GM19372 (cell line): ENCODE measurements around the gene PTPN13.

ENCODE experiments used
- ATAC-seq: cut with Tn5 transposase; IDR thresholded peaks from one replicate; pipeline ENCODE4 v1.9.1; 2021; ENCODE audit warnings: mild to moderate bottlenecking, low read depth, moderate library complexity; ENCODE audit not compliant: unreplicated experiment

The PTPN13 gene

GRCh38 chr4:86848136-86848535 is 254.0 kb downstream of the PTPN13 start:
- ATAC-seq = no peak

GRCh38 chr4:86848732-86849619 is 254.9 kb downstream of the PTPN13 start, which contains the start of gene SLC10A6:
SLC10A6 (minus strand) TSS chr4:86849384; CDS start chr4:86849115, 269 bp downstream.
- no peak for ATAC-seq

DNA sequence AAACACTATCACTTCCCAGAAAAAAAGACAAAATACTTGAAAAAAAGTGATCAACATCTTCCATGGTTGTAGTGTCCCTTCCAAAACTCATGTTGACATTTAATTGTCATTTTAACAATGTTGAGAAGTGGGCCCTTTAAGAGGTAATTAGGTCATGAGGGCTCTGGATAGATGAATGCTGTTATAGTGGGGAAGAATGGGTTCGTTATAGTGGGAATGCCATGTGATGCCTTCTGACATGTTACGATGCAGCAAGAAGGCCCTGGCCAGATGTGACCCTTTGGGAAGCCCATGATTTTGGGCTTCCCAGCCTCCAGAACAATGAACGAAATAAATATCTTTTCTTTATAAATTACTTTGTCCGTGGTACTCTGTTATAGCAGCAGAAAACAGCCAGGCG is 259.1 kb downstream of the PTPN13 start:
- ATAC-seq = no peak

- ATAC-seq = no peak
Measured at GRCh38 chr4:86855572-86855971, 261.5 kb downstream of the PTPN13 start.

- ATAC-seq = no peak
Measured at GRCh38 chr4:86856896-86857295, 262.8 kb downstream of the PTPN13 start.

GRCh38 chr4:86857341-86858052 is 263.4 kb downstream of the PTPN13 start:
- no peak for ATAC-seq
